ENCODE measurements around the gene NKX6-1.

The NKX6-1 gene

DNA sequence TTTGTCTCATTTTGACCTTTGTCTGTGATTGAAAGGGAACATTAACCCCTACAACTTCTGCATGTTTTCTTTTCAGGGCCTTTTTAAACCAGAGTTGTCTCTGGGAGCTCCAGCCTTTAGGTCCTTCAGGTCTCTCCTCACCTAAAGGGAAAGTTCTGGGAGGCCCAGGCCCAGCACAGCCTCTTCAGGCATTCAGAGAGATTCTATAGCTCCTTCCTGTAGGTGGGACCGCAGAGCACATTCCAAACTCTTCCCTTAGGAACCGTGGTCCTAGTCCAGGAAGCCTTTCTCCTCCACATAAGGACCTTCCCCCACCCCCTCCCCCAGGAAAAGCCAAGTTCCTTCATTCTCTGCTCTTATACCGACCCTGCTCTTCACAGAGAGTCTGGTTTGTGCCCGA is 14.9 kb downstream of the NKX6-1 start:
- H4K20me1 ChIP-seq (ENCODE audit: insufficient read depth, low read length) = no peaks in the 10 kb centered on the region
- H3K4me2 ChIP-seq (ENCODE audit: low read depth, low read length) = no peak overlapping the region
- TF ChIP-seq, protein P1, sequence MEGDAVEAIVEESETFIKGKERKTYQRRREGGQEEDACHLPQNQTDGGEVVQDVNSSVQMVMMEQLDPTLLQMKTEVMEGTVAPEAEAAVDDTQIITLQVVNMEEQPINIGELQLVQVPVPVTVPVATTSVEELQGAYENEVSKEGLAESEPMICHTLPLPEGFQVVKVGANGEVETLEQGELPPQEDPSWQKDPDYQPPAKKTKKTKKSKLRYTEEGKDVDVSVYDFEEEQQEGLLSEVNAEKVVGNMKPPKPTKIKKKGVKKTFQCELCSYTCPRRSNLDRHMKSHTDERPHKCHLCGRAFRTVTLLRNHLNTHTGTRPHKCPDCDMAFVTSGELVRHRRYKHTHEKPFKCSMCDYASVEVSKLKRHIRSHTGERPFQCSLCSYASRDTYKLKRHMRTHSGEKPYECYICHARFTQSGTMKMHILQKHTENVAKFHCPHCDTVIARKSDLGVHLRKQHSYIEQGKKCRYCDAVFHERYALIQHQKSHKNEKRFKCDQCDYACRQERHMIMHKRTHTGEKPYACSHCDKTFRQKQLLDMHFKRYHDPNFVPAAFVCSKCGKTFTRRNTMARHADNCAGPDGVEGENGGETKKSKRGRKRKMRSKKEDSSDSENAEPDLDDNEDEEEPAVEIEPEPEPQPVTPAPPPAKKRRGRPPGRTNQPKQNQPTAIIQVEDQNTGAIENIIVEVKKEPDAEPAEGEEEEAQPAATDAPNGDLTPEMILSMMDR (IDR thresholded peaks at IDR 0.05; ENCODE audit: low read length) = no peak
- TF ChIP-seq EZH2phosphoT487 (IDR thresholded peaks at IDR 0.05; ENCODE audit: low read length) (no peak), EZH2 (optimal IDR thresholded peaks at IDR 0.05; ENCODE audit: low read depth, low read length) (no peak)
- no peaks in the 10 kb centered on the region for H3K4me1 ChIP-seq (ENCODE audit: low read length)
- H3K9me2 ChIP-seq (replicated peaks; ENCODE audit: insufficient read depth, low read length) = no peaks in the 10 kb centered on the region
- no peak for DNase-seq
- H3K9ac ChIP-seq (ENCODE audit: low read length) = no peak overlapping the region
- no peak overlapping the region for H3K4me3 ChIP-seq (ENCODE audit: low read length)
- no peaks in the 10 kb centered on the region for H3F3A ChIP-seq (ENCODE audit: insufficient read depth, low read length)
- H3K27me3 ChIP-seq (replicated peaks; ENCODE audit: insufficient read depth, low read length) = no peaks in the 10 kb centered on the region
- no peak overlapping the region for H2AFZ ChIP-seq (ENCODE audit: low read length)
- H3K79me2 ChIP-seq (ENCODE audit: low read length) = no peaks in the 10 kb centered on the region
- no peaks in the 10 kb centered on the region for H3K9me3 ChIP-seq (replicated peaks; ENCODE audit: insufficient read depth, low read length)
- no peaks in the 10 kb centered on the region for H3K36me3 ChIP-seq (replicated peaks; ENCODE audit: insufficient read depth, low read length)
- H3K27ac ChIP-seq (ENCODE audit: low read length) = no peak overlapping the region

DNA sequence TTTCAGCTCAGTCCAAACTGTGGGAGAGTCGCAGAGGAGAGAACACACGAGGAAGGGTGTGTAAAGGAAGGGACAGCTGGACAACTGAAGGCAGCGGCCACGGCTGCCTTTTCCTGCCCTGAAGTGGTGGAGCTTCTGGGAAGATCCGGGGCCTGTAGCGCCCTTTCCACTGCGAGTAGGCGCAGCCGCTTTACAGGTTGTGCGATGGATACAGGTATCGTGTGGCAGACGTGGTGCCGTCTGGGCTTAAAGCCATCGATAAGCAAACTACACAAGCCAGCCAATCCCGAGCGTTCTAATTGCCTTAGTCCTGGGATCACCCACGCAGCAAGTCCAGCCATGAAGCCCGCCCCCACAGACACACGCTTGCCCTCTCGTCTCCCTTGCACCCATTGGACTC is 15.4 kb downstream of the NKX6-1 start:
- TF ChIP-seq, protein P1 (IDR thresholded peaks at IDR 0.05; ENCODE audit: low read length) = no peak
- no peak for TF ChIP-seq EZH2 (optimal IDR thresholded peaks at IDR 0.05; ENCODE audit: low read depth, low read length)
- no peak for TF ChIP-seq EZH2phosphoT487 (IDR thresholded peaks at IDR 0.05; ENCODE audit: low read length)
- no peak for DNase-seq
- no peaks in the 10 kb centered on the region for H3K36me3 ChIP-seq (replicated peaks; ENCODE audit: insufficient read depth, low read length)
- no peak overlapping the region for H3K4me3 ChIP-seq (ENCODE audit: low read length)
- H3K9ac ChIP-seq (ENCODE audit: low read length) = no peak overlapping the region
- H2AFZ ChIP-seq (ENCODE audit: low read length) = no peak overlapping the region
- no peaks in the 10 kb centered on the region for H3K27me3 ChIP-seq (replicated peaks; ENCODE audit: insufficient read depth, low read length)
- no peaks in the 10 kb centered on the region for H3K9me3 ChIP-seq (replicated peaks; ENCODE audit: insufficient read depth, low read length)
- H4K20me1 ChIP-seq (ENCODE audit: insufficient read depth, low read length) = no peaks in the 10 kb centered on the region
- H3K4me2 ChIP-seq (ENCODE audit: low read depth, low read length) = no peak overlapping the region
- H3K79me2 ChIP-seq (ENCODE audit: low read length) = no peaks in the 10 kb centered on the region
- no peaks in the 10 kb centered on the region for H3F3A ChIP-seq (ENCODE audit: insufficient read depth, low read length)
- H3K27ac ChIP-seq (ENCODE audit: low read length) = no peak overlapping the region
- no peaks in the 10 kb centered on the region for H3K4me1 ChIP-seq (ENCODE audit: low read length)
- H3K9me2 ChIP-seq (replicated peaks; ENCODE audit: insufficient read depth, low read length) = no peaks in the 10 kb centered on the region

DNA sequence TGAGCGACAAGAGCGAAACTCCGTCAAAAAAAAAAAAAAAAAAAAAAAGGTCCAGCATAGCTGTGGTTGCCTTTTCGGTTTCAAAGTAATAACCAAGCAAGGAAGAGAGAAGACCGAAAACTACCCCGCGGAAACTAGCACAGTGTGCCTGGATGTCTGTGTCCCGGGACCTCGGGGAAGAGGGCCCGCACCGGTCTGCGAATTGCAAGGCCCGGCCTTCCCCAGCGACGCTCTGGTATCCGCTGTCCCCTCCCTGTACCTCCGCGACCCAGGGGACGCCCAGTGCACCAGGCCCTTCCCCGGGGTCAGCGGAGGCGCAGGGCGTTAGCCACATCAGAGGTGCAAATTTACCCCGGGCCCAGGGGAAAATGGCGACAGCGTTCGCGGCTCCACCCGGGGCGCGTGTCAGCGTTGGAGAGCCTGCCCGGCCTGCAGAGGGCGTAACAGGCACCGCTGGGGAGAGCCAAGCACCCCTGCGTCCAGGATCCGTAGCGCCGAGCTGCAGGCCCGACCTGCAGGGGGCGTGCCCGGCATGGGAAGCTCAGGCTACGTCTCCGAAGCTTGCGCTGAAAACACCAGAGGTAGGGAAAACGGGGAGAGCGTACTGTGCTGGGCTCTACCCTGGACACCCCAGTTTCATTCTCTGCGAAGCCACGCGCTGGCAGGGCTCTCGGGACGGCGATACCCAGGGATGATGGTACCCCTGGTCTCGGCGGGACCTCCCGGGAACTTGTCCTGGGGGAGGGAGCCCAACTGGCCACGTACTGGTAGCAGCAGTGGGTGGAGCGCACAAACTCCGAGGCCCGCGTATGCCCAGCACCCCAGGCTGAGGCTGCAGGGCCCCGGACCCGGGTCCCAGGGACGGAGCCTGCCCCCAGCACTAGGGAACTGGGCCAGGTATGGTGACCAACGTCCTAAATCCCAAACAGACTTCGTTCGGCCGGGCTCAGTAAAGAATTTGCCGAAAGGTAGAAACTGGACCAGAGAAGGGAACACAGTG is 16.2 kb downstream of the NKX6-1 start:
- Histone ChIP-seq H3K36me3 (replicated peaks; ENCODE audit: insufficient read depth, low read length) (no peaks in the 10 kb centered on the region), H3K9me3 (replicated peaks; ENCODE audit: insufficient read depth, low read length) (no peaks in the 10 kb centered on the region), H4K20me1 (ENCODE audit: insufficient read depth, low read length) (no peaks in the 10 kb centered on the region), H3K27me3 (replicated peaks; ENCODE audit: insufficient read depth, low read length) (no peaks in the 10 kb centered on the region), H3K27ac (ENCODE audit: low read length) (no peak overlapping the region), H3K9me2 (replicated peaks; ENCODE audit: insufficient read depth, low read length) (no peaks in the 10 kb centered on the region), H3F3A (ENCODE audit: insufficient read depth, low read length) (no peaks in the 10 kb centered on the region), H3K4me3 (ENCODE audit: low read length) (no peak overlapping the region), H3K79me2 (ENCODE audit: low read length) (no peaks in the 10 kb centered on the region), H3K4me2 (ENCODE audit: low read depth, low read length) (no peak overlapping the region), H3K9ac (ENCODE audit: low read length) (no peak overlapping the region), H3K4me1 (ENCODE audit: low read length) (no peaks in the 10 kb centered on the region), H2AFZ (ENCODE audit: low read length) (no peak overlapping the region)
- TF ChIP-seq, protein P1 (IDR thresholded peaks at IDR 0.05; ENCODE audit: low read length) = no peak
- TF ChIP-seq EZH2 (optimal IDR thresholded peaks at IDR 0.05; ENCODE audit: low read depth, low read length) = no peak
- TF ChIP-seq EZH2phosphoT487 (IDR thresholded peaks at IDR 0.05; ENCODE audit: low read length) = no peak
- no peak for DNase-seq
